HuH-7.5 (cell line): ENCODE data around the gene CIT.
"Not testable (repeated sequence)": the region's sequence is repeated elsewhere in the genome, so short reads cannot be mapped to it uniquely, and the experiment has no call there.

Experiments used
- DNase-seq: peaks from one replicate; pipeline ENCODE4 v3.0.0; 2011; ENCODE audit warnings: low spot score

Gene CIT

DNA sequence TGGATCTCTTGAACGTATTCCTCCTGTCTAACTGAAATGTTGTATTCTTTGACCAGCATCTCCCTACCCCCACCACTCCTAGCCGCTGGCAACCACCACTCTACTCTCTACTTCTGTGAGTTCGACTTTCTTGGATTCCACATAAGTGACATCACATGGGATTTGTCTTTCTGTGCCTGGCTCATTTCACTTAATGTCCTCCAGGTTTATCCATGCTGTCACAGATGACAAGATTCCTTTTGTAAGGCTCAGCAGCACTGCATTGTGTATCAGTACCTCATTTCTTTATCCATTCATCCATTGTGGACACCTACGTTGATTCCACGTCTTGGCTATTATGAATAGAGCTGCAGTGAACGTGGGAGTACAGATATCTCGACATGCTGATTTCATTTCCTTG lies 198.7 kb downstream of the CIT start:
- no peak for DNase-seq

DNA sequence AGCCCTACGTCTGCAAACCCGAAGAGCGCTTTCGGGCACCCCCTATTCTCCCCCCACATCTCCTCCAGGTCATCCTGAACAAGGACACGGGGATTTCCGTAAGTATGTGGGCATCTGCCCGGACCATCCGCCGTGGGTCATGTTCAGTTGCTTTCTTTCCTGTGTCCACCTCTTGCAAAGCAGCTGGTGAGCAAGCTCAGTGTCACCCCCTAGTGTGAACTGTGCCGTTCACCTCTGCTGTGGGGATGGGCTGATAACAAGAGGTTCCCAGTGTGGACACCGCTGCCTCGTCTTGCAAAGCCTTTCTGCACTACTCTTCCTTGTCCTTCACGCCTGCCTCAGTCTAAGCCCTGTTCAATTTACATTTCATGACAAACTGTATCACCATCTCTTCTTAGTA lies 200.5 kb downstream of the CIT start:
- DNase-seq: no peak

DNA sequence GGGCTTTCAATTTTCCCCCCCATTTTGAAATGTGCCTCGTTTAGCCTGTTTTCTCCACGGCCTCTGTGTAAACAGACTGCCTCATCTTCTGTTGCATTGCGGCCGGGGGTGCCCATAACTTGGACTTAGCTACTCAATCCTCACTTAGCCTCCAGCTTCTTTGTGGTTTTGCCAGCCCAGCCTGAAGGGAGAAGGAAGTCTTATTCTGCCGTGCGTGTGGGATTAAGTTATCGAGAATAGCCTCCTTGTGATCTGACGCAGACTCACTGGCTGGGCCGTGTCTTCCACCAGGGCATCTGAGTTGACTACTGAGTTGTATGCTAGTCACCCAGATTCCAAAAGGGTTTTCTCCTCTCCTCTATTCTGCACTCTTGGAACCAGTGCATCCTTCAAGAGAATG lies 201.1 kb downstream of the CIT start:
- no peak for DNase-seq

DNA sequence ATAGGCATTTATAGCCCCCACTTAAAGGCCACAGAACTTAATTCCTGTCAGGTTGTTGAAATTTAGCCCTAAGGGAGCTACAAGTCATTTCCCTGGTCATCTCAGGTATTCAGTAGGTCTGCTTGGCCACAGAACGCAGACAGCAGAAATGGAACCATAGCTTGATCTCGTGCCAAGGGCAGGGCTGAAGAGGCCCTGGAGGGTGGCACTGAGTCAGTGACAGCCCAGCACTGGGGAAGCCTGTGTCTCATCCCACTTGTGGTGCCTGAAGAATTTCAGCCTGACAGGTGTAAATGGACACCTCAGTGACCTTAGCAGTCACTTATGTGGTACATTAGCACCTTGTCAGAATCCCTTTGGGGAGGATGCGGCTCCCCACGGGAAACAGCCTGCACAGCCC lies 202.6 kb downstream of the CIT start:
- no peak for DNase-seq

DNA sequence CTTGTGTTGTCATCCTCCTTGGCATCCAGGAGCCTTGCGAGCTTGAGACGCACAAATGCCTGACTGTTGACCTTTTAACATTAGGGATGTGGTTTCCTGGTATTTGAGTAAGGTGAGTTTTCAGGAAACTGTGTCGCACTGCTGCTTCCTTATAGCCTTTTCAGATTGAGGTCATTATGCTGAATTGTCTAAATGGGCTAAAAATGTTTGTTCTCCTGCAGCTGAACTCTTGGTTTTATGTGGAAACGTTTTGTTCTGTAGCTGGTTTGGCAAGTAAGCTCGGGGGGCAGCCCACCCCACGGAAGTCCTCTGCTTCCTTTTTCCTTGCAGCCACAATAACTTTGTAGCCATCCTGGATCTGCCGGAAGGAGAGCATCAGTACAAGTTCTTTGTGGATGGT lies 203.5 kb downstream of the CIT start:
- DNase-seq: no peak

DNA sequence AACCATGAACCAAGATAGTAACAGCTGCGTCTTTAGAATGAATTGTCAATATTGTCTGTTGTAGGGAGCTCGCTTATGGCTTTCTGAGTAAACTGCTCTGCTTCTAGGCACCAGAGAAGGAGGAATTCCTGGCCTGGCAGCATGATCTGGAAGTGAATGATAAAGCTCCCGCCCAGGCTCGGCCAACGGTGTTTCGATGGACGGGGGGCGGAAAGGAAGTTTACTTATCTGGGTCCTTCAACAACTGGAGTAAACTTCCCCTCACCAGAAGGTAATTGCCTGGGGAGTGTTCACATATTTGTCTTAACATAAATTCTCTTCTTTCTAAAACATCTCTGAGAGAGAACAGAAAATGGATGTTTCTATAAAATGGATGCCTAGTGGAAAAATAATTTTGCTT lies 204.9 kb downstream of the CIT start:
- DNase-seq: no peak

DNA sequence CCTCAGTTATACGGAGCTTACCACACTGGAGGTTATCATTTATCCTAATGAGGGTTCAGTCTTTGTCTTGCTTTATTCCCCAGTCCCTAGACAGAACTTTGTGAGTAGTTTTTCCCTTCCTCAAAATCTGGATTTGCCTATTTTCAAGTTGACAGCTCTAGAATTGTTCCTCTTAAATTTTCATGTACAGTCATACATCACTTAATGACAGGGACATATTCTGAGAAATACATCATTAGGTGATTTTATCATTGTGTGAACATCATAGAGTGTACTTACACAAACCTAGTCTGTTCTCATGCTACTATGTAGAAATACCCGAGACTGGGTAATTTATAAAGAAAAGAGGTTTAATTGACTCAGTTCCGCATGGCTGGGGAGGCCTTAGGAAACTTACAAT lies 206.1 kb downstream of the CIT start:
- no peak for DNase-seq

DNA sequence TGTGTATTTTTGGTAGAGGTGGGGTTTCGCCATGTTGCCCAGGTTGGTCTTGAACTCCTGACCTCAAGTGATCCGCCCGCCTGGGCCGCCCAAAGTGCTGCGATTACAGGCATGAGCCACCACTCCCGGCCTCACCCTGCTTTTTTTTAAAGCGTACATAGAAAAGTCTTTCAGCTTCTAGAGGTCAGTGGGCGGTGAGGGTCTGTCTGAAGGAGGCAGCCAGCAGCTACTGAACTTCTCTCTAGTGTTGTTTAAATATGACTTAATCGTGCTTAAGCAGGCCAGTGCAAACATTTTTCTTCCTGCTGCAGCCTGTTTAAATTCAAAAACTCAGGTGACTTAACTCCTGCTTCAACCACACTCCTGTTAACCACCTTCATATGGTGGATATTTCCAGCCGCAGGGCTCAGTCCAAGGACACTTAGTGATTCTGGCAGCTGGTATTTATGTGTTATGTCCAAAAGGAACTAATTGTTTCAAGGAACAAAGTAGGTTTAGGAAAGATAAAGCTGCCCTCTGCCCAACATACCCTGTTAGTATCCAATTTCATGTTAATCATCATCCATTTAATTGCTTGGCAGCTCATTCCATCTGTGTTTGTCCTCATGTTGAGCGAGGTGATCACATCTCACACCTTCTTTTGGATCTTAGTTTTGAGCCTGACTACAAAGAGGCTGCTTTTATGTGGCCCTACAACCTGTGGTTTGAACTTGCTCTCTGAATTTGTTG lies 207.2 kb downstream of the CIT start:
- no peak for DNase-seq

DNA sequence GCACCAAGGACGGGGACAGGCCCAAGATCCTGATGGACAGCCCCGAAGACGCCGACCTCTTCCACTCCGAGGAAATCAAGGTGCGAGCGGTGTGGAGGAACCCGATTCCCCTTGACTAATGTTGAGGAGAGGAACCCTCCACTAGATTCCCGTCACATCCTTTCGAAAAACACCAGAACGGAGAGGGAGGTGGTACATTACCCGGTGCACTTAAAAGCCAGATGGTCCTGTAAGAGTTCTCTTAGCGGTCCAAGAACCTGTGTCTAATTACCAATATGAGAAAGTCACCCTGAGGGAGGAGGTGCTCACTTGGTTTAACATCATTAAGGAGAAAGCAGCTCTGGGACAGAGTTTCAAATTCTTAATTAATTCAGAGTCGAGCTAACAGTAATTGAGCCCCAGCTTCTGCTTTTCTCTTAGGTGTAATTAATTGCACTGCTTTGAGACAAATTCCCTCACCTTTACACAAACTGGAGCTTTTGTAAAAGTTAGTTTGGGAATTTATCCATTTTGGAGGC lies 208.7 kb downstream of the CIT start:
- DNase-seq: no peak

DNA sequence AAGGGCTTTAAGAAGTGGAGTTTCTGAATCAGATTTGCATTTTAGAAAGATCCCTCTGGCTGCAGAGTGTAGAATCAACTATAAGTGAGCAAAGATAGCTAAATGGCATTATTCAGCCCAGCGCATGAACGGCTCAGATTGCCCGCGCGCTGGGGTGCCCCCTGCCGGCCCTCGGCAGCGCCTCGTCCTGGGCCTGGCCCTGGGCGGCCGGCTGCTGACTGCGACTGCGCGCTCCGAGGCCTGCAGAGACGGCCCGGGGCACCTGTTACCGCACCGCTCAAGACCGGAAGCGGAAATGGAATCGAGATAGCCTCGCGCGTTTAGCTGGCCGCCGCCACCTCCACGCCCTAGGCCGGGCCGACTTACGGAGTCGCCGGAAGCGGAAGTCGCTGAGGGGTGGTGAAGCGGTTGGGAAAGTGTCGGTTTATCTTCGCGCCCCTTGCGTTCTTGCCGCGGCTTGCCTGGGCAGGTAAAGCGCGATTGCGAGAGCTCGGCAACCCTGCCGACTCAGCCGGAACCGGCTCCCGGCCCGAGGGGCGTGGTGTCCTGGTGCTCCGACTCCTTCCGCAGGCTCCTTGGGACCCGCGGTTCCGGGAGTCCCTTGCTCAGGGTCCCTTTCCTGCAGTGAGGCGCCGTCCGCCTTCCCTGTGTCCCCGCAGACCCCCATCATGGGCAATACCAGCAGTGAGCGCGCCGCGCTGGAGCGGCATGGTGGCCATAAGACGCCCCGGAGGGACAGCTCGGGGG lies 209.4 kb downstream of the CIT start, which contains the start of gene PRKAB1:
TSS of gene PRKAB1 (plus strand) at position 557 of the 747 bp plus-strand sequence. CDS start at position 669, 112 bp downstream.
- DNase-seq: peak; percentile 91

DNA sequence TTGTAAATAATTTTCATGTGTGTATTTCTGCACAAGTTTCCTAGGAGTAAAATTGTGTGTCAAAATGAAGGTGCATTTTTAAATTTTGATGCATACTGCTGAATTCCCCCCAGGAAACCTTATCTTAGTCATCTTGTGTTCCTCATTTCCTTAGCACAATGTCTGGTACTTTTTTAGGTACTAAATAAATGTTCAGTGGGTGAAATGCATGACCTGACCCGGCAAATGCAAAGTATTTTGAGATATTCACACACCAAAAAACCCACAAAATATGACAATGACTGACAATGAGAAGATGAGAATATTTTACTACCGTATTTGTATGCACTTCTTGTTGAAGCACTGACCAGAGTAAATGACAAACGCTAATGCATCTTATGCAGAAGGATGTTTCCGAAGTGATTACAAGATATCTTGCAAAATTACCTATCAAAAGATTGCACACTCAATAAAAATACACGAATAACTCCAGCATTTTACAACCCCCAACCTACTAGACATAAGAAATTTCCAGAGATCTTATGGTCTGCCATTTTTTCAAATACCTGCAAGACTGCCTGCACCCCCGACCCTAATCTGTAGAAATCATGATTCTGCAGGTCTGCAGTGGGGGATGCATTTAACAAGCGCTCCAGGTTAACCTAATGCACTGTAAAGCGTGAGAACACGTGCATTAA lies 210.1 kb downstream of the CIT start:
- DNase-seq: peak; percentile 15

DNA sequence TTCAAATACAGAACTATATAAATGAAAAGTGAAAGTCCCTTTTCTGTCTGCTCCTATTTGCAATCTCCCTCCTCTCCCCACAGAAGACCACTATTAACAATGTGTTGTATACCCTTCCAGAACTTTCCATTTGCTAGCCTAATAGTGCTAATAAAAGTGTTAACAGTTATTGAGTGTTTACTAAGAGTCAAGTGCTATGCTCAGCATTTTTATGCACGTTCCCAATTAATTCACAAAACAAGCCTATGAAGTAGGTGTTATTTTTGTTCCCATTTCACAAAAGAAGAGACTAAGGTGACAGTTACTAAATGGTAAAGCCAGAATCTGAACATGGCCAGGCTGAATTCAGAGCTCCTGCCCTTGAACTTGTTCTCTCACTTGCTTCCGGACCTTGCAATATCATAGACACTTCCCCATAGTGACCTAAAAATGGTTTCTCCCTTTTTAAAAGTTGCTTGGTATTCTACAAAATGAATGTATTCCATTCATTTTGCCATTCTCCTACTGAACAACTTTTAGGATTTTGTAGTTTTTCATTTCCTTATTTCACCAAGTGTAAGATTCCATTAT lies 210.8 kb downstream of the CIT start:
- no peak for DNase-seq

DNA sequence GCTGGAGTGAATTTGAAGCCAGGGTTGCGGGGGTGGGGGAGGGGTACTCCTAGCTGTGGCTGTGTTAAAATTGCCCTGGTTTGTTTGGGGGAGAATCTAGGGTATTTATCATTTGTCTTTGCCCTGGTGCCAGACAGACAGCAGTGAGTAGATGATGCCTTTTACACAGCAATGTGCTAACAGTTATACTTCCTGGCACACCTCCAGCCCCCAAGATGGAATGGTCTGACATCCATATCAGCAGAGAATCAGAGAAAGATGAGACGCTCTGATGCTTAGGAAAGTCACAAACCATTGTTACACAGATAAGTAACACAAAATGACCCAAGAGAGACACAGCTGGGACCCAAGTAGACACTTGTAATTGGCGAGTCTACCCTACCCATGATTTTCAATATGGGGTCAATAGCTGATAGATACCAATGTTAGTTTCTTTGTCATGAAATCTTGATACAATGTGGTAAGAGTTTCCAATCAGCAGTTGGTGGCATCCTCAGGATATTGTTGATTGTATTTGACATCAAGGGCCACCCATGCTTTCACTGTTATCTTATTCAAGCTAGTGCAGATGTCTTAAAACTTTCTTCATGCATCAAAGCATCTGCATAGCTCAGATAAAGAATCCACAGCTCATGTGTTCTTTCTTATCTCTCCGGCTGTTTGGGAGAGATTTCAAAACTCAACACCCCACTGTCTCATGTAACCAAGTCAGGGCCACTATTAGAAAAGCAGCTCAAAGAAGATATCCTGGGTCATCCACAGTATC lies 211.8 kb downstream of the CIT start:
- no peak for DNase-seq

DNA sequence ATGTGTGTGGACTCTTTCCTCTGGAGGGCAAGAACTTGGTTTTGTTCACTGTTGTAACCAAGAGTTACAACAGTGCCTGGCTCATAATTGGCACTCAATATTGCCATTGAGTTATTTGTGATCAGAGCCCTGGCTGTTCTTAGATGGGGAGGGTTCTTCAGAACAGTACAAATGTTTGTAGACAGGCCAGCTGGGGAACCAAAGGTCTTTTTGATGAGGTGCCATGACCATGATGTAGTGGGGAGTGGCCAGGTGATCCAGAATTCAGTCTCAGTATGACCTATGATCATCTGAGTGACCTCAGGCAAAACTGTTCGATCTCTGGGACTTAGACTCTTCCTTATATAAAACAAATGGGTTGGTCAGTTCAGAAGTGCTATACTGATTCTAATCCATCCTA lies 212.5 kb downstream of the CIT start:
- no peak for DNase-seq

DNA sequence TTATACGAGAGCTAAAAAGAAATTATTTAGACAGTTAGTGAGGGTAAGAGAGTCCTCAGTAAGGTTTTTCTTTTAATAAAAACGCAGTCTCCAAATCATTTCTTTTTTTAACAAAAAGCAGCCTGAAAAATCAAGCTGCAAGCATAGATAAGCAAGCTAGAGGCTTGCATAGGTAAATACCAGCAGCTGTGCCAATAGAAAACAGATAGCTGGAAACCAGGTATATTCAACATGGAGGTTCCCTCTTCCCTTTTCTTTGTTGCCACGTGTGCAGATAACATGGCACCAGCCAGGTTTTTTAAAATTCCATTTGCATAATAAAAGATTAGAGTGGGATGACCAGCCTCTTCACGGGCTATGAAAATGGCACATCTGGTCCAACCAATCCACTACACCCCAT lies 215.2 kb downstream of the CIT start:
- no peak for DNase-seq

DNA sequence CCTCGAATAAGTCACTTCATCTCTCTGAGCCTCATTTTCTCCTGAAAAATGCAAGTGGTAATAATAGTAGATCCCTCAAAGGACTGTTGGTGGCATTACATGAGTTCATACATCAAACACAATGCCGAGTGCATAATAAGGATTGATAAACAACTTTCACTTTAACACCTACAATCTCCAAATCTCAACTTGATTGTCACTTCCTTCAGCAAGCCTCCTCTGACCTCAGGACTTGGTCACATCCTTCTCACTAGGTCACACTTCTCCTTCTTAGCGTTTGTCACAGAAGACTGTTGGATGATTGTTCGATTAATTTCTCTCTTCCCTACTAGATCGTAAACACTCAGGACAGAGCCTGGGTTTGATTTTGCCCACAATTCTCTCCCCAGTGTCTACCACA lies 217.0 kb downstream of the CIT start:
- no peak for DNase-seq

DNA sequence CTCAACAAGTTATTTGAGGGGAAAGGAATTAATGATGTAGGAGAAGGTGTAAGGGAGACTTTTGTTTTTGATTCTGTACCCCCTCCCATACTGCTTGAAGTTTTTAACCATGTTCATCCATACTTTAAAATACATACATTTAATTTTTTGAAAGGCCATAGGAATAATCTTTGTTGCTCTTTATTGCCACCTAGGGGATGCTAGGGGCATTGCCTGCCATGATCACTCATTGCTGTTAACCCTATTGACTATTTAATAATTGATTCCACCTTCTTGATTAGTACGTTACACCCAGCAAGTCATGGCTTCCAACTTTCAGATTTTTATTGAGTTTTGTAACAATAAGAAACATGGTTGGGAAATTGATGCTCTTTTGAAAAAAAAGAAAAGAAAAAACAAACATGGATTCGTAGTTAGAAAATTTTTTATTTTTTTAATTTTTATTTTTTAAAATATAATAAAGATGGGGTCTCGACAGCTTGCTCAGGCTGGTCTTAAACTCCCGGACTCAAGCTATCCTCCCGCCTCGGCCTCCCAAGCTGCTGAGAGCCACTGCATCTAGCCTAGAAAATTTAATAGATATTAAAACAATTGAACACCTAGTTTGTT lies 217.7 kb downstream of the CIT start:
- peak; percentile 27 for DNase-seq

DNA sequence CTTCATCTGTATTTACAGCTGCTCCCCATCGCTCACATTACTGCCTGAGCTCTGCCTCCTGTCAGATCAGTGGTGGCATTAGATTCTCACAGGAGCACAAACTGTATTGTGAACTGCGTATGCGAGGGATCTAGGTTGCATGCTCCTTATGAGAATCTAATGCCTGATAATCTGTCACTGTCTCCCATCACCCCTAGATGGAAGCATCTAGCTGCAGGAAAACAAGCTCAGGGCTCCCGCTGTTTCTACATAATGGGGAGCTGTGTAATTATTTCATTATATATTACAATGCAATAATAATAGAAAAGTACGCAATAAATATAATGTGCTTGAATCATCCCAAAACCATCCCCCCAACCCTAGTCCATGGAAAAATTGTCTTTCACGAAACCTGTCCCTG lies 219.0 kb downstream of the CIT start:
- DNase-seq: not testable (repeated sequence)

DNA sequence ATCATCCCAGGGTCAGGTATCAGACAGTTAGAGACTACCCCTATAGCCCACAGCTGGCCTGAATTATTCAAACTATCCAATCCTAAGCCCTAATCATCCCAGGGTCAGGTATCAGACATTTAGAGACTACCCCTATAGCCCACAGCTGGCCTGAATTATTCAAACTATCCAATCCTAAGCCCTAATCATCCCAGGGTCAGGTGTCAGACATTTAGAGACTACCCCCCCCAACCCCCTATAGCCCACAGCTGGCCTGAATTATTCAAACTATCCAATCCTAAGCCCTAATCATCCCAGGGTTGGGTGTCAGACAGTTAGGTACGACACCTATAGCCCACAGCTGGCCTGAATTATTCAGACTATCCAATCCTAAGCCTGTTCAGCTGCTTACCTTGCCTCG lies 220.1 kb downstream of the CIT start:
- DNase-seq: not testable (repeated sequence)

DNA sequence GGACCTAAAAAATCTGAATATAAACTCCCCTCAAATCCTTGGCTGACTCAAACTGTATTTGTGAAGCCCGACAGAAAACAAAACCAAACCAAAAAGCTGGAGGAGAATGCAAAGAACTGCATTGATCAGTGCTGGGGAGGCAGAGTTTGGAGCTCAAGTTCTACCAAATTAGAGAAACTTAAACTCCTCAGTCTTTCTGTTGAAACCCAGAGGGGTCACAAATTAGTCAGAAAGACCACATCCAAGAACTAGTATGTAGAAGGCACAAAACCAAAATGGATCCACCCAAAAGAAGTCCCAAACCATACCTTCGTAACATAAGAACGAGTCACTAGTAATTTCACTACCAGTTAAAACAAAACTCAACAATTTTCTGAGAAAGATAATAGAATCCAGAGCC lies 224.5 kb downstream of the CIT start:
- no peak for DNase-seq

DNA sequence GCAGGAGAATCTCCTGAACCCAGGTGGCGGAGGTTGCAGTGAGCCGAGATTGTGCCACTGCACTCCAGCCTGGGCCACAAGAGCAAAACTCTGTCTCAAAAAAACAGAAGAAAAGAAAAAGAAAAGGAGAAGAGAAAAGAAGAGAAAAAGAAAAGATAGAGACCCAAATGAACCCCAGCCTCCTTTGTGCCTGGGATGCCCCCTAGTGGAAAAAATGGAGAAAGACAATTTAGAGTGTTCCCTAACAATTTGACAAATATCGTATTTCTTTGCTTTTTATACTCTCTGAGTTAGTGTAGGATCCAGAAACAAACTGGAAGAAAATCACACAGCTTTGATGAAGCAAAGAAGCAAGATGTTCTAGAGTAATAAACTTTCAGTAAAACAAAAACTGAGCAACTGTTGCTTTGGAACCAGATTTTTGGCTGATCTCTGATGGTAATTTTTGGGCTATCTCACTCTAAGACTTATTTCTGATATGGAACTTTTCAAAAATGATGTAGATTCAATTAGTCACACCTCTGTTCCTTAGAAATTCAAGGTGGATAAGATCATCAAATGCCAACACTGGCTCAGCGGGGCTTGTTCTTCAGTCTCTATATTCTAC lies 227.8 kb downstream of the CIT start:
- DNase-seq: peak; percentile 16
